HG02938 (cell line): ENCODE measurements around the gene IL20RA.

Experiments used
- ATAC-seq: cut with Tn5 transposase; IDR thresholded peaks from one replicate; pipeline ENCODE4 v1.9.1; 2021; ENCODE audit warnings: mild to moderate bottlenecking, moderate library complexity; ENCODE audit not compliant: unreplicated experiment

The IL20RA gene

GRCh38 chr6:137008204-137008603 is 36.6 kb downstream of the IL20RA start:
- no peak for ATAC-seq

DNA sequence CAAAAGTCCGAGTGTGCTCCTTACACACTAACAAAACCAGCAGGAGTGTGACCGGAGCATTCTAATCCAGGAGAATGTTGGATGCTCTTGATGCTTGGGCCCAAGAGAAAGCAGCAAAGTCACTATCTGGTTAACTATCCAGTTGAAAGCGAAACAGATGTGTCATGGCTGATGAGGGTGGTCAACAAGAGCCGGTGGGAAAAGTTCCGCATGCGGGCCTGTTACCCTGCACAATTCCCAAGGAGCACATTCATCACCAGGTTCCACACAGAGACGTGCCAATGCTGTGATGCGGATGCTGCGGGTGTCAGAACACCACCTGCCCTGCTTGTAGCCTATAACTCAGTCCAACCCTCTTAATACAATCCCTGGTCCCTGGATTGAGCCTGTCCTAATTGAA is 38.7 kb downstream of the IL20RA start:
- ATAC-seq: no peak

DNA sequence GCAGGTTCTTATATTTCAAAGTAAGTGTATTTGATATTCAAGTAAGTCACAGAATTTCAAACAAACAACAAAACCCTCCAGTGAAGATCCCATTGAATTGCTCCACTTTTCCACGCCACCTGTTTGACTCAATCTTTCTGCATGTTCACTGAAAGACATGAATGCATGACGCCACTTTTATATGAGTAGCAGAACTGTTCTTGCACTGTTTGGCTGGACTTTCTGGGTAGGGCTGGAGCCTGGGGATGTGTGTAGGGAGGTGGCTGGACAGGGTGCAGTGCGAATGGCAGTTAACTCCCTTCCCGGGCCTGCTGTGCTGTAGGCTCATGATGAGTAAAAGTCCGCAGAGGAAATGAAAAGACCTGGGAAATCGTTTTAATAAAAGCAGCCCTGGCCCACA is 39.7 kb downstream of the IL20RA start:
- no peak for ATAC-seq

DNA sequence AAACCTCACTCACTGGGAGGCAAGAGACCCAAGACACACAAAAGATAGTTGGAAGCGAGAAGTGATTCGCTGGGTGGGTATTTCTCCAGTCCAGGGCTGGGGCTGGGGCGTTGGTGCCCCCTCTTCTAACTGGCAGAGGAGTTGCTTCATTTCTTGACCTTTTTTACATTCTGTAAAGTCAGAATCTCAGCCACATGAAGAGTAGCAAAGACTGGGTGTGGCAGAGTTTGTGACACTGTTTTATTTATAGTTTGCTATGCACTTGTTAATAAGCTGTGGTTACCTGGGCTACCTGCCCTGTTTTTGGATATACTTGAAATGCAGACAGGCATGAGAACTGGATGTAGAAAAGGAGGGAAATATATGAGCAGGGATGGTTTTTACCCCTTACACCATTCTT is 42.3 kb downstream of the IL20RA start:
- ATAC-seq: no peak

DNA sequence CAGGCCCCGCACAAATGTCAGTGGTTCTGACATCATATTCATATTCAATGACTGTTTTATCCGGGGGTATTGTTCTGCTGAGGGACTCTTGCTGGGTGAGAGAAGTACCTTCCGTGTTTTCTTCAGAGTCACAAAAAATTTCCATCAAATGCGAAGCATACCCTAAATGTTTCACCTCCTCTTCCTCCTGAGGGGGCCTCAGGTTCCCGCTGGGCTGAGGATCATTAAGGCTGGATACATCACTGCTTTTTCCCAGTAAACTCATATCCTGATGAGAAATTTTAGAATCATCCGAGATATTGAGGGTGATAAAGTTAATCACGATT is 42.8 kb downstream of the IL20RA start:
- ATAC-seq: no peak

- ATAC-seq: no peak
Measured at GRCh38 chr6:137001299-137001976, 43.3 kb downstream of the IL20RA start.

DNA sequence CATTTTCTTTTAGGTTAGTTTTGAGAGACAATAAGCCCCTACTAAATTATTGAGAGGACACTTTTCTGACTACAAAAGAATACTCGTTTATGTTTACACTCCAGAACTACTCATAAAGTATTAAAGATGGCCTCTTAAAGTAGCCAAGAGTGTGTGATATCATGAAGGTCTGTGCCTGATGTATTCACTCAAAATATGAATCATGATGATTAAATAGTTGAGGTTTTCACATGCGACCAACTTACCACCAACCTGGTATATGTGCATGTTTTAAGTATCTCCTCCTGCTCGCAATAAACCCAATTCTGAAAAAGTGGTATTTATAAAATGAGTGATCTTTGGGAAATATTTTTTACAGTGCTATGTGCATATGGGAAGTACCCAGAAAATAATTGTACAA is 43.9 kb downstream of the IL20RA start:
- ATAC-seq: no peak

DNA sequence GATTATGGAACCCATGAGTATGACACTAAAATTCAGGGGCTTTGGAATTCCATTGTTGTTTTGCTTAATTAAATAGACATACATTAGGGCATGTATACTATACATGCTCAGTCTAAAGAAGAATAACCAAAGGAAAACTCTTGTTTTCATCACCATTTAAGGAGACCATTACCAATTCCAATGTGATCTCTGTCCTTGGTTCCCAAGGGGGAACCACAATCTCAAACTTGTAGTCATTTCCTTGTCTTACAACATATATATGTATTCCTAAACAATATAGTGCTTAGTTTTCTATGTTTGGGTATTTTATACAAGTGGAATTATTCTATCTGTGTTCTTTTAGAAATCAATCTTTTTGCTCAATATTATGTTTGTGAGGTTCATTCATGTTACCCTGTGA is 49.2 kb downstream of the IL20RA start:
- ATAC-seq: no peak

GRCh38 chr6:136994782-136995181 is 50.0 kb downstream of the IL20RA start:
- no peak for ATAC-seq

DNA sequence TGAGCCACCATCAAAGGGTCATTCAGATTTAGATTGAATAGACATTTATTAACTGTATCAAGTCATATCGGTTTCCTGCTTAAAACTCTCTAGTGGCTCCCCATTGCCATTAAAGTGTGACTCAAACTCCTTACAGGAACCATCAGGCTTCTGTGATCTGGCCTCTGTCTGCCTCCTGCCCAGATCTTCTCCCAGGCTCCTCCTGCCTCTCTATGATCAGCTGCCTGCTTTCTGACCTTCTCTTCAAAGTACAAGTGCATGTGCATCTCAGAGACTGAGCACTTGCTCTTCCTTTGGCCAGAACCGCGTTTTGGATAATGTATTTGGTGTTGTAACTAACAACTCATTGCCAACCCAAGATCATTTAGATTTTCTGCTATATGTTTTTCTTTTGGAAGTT is 52.7 kb downstream of the IL20RA start:
- no peak for ATAC-seq

DNA sequence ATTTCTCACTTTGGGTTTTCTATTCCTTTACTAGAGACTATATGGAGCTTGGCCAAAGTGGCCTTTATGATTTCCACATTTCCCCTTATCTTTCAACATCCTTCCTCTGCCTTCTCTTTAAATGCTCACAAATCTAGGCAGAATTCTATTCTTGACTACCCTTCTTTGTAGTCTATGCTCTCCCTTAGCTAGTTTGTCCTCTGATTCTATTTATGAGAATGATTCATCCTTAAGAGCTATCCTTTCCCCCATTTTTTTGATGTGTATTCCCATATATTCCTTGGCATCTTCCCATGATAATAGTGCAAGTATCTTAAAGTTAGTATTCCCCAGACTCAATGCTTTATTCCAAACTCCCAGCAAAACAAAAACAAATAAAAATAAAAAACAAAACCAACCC is 53.1 kb downstream of the IL20RA start:
- no peak for ATAC-seq

GRCh38 chr6:136990754-136991153 is 54.0 kb downstream of the IL20RA start:
- ATAC-seq: no peak

DNA sequence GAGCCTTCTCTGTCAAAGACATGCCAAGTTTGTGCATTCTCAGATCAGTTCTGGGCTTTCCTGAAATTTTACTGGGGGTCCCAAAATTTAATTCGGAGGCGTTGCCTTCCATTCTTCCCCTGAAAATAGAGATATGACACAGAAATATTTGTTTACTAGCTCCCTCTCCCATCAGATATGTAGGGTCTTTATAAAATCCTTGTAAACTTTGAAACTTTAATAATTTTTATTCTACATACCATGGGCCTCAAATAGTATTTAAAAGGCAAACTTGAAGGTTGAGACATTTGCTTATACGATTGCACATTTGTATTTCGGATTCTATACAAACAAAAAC is 54.6 kb downstream of the IL20RA start:
- no peak for ATAC-seq

DNA sequence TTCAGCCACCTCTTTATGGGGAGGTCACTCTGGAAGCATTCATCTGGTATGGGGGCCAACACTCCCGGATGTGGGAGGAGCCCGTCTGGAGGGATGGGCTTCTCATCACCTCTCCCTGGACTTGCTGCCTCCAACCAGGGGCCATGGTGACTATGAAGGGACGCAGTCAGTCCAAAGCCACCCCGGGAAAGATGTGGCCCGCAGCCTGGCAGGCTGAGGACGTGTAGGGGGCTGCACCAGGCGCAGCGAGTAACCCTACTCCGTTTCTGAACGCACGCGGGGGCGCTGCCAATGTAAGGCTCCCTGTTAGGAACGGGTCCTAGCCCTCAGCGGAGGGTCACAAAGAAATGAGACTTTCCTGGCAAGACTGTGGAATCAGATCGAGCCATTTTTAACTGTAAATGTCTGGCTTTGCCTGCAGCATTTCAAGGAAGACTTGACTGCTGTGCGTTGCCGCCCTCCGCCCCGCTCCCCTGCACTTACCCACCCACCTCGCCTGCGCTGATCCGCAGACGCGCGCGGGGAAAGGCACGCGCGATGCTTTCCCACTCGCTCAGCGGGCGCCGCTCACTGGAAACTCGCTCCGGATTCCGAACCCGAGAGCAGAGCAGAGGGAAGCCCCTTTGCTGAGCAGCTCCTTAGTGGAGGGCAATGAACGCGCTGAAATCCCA is 55.1 kb downstream of the IL20RA start:
- no peak for ATAC-seq

DNA sequence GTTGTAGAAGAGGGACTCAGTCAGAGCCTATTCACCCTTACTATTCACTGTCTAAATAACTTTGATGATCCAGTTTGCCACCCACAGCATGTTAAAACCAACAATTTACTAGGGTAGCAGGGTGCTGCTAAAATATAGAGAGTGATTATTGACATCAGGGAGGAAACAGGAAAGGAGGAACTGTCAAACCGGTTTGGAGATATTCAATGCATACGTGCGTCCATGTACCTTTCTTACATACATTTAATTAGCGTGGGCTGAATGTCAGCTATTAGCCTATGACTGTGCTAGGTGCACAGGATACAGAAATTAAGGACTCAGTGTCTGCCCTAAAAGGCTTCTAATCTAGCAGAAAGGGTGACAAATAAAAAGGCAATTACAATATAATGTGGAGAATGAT is 57.2 kb downstream of the IL20RA start:
- ATAC-seq: no peak

DNA sequence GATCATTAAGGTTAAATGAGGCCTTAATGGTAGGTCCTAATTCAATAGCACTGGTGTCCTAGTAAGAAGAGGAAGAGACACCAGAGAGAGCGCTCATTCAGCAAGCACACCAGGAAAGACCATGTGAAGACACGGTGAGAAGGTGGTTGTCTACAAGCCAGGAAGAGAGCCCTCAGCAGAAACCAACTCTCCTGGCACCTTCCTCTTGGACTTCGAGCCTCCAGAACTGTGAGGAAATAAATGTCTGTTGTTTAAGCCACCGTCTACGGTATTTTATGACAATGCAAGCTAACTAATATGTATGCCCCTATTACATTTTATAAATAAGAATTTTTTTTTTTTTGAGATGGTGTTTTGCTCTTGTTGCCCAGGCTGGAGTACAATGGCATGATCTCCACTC is 59.3 kb downstream of the IL20RA start:
- ATAC-seq: no peak

DNA sequence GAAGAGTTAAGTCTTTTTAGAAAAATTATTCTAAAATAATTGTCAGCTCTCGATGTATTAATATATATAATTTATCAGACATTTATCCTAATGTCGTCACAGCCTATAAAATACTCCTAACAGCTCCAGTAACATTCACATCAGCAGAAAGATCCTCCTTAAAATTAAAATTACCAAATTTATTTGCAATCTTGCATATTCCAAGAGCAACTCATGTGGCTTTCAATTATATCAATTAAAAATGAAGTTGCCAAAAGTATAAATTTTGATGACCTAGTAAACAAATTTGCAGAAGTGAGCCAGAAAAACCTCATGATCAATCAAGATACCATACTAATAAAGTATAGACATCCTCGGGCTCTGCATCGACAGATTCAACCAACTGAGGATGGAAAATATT is 60.2 kb downstream of the IL20RA start:
- no peak for ATAC-seq

- ATAC-seq: no peak
Measured at GRCh38 chr6:136983687-136984086, 61.1 kb downstream of the IL20RA start.

DNA sequence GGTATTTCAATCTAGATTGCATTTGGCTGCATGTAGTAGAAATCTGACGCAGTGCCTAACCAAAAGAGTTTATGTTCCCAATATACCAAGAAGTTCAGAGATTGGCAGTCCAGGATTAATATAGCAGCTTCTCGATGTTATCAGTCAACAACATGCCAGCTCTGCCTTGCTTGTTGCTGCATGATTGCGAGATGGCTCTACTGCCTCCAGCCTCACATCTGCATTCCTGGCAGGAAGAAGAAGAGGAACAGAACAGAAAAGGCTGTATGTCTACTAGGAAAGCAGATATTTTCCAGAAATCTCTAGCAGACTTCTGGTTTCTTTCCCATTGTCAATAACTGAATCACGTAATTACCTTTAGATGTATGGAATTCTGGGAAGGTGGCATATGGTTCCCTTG is 61.8 kb downstream of the IL20RA start:
- no peak for ATAC-seq

DNA sequence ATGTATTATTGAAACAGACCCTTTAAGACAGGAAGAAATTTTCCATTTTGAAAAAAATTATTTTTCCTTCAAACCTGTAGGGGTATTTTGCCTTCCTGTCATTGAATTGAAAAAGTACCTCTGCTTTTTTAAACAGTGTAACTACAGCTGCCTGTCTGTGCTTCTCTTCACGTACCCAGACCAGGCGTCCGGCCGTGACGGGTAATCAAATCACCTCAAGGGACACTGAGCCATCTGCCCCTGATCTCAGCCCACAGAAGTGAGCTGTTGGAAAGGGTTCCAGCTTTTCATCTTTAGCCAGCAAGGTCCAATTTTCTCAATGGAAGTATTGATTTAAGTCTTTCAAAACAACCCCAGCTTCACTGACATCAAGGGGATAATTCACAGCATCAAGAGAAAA is 64.7 kb downstream of the IL20RA start:
- ATAC-seq: no peak

- no peak for ATAC-seq
Measured at GRCh38 chr6:136979206-136979605, 65.6 kb downstream of the IL20RA start.

DNA sequence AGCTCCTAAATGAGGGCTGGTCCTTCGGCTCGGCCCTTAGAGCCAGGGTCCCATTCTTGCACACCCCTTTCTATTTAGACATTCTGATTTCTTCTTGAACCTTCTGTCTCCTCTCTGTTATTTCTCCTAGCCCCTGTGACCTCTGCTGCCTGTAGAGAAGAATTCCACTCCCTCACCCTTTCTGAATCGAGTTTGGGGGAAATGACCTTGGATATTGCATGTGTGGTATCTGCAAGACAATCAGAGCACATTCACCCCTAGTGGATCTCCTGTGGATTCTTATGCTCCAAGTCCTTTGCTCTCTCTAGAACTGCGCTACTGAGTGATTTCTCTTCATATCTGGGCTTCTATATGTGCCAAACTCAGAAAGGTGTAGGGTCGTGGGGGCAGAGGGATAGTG is 67.7 kb downstream of the IL20RA start:
- no peak for ATAC-seq

DNA sequence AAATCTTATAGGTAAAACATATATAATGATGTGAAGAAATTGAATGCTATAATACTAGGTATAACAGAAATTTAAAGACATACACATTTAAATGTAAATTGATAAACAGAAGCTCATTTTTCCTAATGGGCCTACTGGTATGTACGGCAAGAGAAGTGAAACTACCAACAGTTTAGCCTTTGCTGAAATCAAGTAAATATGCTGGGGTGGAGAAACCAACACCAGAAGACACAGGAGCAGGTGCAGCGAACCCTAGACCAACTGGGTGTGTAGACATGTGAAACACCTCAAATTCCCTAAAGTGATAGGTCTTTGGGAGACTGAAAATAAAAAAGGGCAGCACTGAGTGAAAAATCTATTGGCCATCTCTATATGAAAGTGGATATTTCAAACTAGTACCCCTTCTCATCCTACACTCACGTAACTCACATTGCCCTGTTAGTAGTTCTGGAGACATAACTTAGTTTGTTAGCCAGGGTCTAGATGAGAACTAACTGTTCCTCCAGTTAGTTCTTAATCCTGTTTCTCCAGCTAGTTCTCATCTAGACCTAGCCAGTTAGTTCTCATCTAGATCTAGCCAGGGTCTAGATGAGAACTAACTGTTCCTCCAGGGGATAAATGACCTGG is 69.6 kb downstream of the IL20RA start:
- no peak for ATAC-seq
